VCaP (cell line): Measurements from ENCODE around the gene AREL1.

Source experiments
- H3K27ac ChIP-seq: fragments of 450-650 bp; 2 replicates; pipeline ENCODE4 v1.5.1; 2017
- TF ChIP-seq, protein P1 (sequence below): fragments of 450-650 bp; conservative IDR thresholded peaks from 2 replicates; pipeline ENCODE4 v1.5.1; 2017; ENCODE audit warnings: mild to moderate bottlenecking, moderate library complexity

AREL1 gene

DNA sequence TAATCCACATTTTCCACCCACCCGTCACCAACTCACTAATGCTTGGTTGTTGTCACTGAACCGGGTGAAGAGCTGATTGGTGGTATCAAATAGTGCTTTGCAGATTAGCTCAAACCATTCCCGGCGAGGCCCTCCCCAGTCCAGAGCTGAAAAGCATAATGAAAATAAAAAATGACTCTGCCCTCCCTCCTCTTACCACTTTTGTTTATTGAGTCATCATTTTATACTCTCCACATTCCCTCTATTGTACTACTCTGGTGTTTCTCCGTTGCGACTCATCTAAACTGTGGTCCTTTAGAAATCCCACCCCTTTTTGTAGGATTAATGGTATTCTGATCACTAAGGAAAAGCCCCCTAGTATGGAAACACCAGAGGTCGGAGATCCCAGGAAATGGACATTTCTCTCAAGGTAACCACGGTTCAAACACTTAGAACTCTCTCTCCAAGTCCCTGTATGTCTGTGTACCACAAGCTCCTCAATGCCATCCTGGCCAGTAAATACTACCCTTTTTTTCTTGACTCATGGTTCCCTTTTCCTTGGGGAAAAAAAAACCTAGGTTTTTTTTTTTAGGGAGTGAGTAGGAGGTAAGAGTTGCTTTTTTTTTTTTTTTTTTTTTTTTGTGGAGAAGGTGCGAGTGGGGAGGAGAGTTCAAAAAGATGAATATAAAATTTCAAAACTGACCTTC, 42.0 kb downstream of the AREL1 start:
- H3K27ac ChIP-seq = no peak overlapping the region
- TF ChIP-seq, protein P1, sequence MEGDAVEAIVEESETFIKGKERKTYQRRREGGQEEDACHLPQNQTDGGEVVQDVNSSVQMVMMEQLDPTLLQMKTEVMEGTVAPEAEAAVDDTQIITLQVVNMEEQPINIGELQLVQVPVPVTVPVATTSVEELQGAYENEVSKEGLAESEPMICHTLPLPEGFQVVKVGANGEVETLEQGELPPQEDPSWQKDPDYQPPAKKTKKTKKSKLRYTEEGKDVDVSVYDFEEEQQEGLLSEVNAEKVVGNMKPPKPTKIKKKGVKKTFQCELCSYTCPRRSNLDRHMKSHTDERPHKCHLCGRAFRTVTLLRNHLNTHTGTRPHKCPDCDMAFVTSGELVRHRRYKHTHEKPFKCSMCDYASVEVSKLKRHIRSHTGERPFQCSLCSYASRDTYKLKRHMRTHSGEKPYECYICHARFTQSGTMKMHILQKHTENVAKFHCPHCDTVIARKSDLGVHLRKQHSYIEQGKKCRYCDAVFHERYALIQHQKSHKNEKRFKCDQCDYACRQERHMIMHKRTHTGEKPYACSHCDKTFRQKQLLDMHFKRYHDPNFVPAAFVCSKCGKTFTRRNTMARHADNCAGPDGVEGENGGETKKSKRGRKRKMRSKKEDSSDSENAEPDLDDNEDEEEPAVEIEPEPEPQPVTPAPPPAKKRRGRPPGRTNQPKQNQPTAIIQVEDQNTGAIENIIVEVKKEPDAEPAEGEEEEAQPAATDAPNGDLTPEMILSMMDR = no peak

DNA sequence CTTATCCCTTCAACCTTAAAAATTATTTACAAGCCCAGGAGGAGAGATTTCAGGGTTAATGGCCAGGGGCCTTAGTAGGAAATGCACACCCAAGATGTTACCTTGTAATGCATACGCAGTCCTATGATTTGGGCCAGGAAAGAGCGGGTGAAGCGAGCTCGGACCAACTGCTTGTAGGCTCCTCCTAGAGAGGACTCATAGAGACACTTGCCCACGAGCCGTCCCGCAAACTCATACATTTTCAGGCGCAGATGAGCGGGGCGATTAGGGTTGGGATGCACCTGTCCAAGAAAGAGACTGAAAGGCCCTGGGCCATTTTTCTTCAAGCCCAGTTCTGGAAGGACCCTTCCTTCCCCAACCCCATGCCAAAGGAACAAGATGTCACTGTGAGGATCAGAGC, 43.0 kb downstream of the AREL1 start:
- H3K27ac ChIP-seq = no peak overlapping the region
- TF ChIP-seq, protein P1 = no peak

DNA sequence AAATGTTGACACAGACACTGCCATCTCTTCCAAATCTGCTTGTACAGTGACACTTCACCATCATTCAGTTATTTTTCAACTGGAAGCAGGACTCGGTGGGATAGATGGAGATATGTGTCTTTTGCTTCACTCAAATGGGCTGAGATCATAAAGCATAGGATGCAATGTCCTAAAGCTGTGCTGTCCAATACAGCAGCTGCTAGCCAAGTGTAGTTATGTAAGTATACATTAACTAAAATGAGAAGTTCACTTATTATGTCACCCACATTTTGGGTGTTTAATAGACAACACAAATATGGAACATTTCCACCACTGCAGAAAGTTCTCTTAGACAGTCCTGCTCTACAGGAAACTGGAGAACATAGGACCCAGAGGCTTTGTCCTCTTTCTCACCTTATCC, 43.6 kb downstream of the AREL1 start:
- TF ChIP-seq, protein P1 = no peak
- no peak overlapping the region for H3K27ac ChIP-seq

DNA sequence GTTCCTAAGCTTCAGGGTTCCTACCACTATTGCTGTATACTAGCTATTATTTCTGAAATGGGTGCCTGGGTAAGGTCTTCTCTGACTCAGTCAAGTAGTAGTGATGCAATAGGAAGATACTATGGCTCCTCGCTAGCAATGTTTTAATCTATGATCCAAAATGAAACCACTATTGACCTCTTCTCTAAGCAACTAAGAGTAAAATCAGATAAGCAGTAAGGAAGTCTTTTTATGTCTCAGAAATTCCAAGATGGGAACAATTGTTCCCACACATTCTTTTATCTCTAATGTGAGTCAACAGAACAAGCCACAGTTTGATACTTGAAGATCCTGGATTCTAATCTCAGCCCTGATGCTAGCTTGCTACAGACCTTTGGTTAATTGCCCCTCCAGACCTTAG, 45.1 kb downstream of the AREL1 start:
- no peak overlapping the region for H3K27ac ChIP-seq
- TF ChIP-seq, protein P1 = no peak

DNA sequence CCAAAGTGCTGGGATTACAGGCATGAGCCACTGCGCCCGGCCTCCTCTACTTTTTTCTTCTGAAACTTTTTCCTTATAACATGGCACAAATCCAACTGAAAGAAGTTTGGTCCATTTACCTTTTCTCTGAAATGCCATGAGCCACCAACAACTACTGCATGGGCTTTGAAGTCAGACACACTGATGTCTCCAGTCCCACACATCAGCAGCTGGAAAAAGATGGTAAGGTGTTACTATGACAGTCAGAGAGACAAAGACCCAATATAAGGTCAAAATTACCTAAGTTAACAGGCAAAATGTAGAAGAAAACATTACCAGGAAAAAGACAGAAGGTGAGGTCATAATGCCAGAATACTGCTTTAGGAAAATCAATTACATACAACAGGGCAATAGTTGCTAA, 48.2 kb downstream of the AREL1 start:
- no peak overlapping the region for H3K27ac ChIP-seq
- TF ChIP-seq, protein P1 = no peak

DNA sequence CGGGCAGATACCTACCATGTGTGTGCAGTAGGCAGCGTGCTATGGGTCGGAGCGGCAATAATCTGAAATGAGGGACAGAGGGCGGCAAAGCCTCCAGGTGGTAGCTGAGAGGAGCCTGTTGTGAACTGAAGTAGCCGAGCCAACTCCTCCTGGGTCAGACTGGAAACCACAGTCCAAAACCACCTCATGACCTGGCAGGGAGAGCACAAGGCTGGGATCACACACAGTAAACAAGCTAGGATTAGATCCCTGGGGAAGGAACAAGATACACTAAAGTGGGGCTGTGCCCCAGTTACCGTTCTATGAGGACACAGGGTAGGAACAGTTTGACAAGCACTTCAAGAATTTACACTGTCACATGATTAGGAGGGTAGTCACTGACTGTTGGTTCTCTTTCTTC, 49.0 kb downstream of the AREL1 start:
- no peak overlapping the region for H3K27ac ChIP-seq
- TF ChIP-seq, protein P1 = no peak

DNA sequence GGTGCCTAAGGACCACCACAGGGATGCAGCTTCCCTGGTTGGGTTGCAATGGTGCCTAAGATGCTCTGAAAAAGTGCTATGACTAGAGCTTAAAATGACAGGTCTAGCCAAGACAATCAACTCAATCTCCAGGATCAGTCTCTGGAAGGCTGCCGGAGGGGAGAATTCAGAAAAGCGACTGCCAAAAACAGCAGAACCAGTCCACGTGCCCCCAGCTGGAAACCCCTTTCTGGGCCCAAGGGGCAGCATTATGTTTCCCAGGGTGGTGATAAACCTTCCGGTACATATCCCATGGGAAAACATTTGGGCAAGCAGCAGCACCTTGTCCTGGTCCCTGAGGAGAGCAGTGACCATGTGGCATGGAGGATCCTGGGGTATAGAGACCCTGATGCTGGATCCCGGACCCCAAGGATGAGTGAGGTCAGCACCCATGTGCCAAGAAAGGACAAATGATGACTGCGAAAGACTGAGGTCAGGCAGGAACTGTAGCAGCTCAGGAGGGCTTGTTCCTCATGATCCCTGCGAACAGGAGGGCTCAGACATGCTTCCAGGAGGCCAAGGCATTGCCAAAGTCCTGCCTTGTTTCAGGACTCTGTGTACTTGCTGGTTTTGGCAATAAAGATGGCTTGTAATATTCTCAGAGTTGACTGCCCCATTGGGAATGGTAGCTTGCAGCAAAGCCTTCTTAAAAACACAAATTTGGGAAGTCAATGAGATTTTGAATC, 51.0 kb downstream of the AREL1 start:
- TF ChIP-seq, protein P1 = no peak
- H3K27ac ChIP-seq = no peak overlapping the region
